G401.6 (cell line): Measurements from ENCODE around the gene NRCAM.
"Not testable (repeated sequence)": the region's sequence is repeated elsewhere in the genome, so short reads cannot be mapped to it uniquely, and the experiment has no call there.

Experiments used
- FAIRE-seq: peaks from 2 replicates; lab custom pipeline; 2012; peaks lifted over from hg19 to GRCh38; lab: Jason Lieb, UNC

The NRCAM gene

GRCh38 chr7:108395426-108395825, 60.8 kb downstream of the NRCAM start:
- no peak for FAIRE-seq

DNA sequence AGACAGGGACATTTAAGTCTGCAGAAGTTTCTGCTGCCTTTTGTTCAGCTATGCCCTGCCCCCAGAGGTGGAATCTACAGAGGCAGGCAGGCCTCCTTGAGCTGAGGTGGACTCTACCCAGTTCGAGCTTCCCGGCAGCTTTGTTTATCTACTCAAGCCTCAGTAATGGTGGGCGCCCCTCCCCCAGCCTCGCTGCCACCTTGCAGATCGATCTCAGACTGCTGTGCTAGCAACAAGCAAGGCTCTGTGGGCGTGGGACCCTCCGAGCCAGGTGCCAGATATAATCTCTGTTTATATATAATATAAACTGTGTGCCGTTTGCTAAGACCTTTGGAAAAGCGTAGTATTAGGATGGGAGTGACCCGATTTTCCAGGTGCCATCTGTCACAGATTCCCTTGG, 63.1 kb downstream of the NRCAM start:
- not testable (repeated sequence) for FAIRE-seq

DNA sequence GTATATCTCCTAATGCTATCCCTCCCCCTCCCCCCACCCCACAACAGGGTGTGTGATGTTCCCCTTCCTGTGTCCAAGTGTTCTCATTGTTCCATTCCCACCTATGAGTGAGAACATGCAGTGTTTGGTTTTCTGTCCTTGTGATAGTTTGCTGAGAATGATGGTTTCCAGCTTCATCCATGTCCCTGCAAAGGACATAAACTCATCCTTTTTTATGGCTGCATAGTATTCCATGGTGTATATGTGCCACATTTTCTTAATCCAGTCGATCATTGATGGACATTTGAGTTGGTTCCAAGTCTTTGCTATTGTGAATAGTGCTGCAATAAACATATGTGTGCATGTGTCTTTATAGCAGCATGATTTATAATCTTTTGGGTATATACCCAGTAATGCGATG, 68.5 kb downstream of the NRCAM start:
- FAIRE-seq, result not testable (repeated sequence)

DNA sequence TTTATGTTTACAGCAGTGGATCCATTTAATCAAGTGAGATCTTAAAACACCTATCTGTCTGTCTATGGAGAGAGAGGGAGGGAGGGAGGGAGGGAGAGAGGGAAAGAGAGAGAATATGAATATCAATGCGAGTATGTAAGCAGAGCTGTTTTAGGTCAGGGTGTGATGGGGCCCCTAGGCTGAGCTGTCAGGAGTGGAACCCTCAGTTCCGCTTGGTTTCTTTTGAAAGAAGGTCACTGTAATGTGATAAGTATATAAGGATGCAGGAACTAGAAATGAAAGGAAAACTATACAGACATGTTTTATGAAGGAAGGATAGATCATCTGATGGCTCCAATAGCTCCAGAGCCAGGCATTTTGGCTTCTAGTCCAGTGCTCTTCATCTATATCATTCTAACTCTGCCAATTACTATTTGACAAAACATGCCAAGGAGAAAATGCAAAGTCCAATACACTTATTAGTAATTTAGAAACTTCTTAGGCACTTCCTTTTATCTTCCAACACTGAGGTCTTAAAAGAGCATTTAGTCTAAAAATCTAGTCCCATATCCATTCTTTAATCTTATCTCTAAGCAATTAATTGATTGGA, 70.3 kb downstream of the NRCAM start:
- no peak for FAIRE-seq

- FAIRE-seq, result no peak
Observed at GRCh38 chr7:108384716-108385483, 71.3 kb downstream of the NRCAM start.

DNA sequence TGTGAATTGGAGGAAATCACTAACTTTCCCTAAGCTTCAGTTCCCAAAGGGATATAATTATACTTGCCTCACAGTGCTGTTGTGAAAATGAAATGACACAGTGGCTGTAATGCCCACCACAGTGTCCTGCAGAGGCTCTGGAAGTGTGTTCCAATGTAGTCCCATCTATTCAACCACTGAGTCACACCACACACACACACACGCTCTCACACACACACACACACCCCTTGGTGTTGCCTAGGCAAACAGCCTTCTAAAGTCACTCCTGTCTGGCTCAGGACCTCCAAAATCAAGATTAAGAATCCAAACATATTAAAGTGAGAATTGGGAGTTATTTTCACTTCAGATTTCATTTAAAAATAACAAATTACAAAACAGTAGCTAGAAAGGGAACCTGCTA, 73.3 kb downstream of the NRCAM start:
- no peak for FAIRE-seq

DNA sequence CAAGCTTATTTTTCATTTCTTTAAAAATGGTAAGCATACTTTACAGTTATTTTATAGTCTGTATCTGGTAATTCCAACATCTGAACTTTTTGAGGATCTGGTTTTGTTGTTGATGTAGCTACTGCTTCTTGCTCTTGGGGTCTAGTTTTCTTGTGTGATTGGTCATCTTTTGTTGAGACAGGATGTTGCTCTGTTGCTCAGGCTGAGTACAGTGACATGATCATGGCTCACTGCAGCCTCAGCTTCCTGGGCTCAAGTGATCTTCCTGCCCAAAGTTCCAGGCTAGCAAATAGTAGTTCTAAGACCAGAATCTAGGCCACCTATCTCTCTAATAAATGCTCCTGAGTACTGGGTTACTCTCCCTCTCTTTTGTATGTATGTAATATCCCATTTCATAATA, 75.7 kb downstream of the NRCAM start:
- FAIRE-seq, result no peak

DNA sequence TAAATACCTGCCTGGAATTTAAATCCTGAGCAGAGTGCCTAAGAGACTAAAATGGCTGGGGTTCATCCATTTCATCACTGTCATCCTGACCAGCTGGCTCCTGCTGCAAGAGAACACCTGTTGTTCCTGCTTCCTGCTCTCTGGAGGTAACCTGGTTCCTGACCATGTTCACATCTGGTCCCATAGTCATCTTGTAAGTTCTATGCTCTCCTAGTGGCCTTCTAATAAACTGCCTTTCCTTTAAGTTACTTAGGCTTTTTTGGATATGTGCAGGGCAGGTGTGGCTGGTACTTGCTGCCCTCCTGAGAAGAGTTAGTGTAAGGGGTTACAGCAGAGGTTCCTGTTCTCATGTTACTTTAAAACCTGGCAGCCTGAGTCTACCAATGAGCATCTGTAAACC, 80.0 kb downstream of the NRCAM start:
- no peak for FAIRE-seq

GRCh38 chr7:108375668-108376067, 80.6 kb downstream of the NRCAM start:
- no peak for FAIRE-seq

DNA sequence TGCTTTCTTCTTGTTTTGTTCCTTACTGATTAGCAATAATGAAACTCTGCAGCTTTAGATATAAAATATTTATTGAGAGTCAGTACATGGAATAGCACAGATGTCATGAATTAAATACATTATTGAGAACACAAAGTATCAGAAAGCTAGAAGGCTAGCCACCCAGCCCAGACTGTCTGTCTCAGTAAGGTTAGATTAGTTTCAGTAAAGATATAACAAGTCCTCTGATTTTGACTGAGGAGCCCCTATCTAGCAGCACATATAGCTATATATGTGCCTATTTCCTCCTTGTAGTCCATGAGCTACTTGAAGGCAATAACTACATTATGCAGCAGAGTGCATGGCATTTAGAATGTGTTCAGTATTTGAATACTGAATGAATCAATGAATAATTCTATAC, 81.3 kb downstream of the NRCAM start:
- FAIRE-seq, result no peak

GRCh38 chr7:108372618-108373017, 83.6 kb downstream of the NRCAM start:
- FAIRE-seq, result no peak

DNA sequence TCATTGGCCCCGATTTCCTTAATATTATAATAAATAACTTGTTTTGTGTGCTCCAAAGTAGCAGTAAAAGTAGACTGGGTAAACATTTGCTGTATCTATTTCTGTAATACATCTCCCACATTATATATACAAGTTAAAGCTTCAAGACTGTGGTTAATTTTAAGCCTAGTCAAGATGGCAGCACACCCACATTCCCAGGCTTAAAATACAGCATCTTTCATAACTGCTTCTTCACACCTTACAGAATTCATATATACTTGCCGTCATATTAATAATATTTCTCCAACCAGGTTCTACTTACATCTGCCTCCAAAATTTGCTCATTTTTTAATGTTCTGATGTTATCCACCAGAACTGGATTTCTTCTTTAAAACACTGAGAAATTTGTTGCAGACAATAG, 85.6 kb downstream of the NRCAM start:
- FAIRE-seq, result no peak

DNA sequence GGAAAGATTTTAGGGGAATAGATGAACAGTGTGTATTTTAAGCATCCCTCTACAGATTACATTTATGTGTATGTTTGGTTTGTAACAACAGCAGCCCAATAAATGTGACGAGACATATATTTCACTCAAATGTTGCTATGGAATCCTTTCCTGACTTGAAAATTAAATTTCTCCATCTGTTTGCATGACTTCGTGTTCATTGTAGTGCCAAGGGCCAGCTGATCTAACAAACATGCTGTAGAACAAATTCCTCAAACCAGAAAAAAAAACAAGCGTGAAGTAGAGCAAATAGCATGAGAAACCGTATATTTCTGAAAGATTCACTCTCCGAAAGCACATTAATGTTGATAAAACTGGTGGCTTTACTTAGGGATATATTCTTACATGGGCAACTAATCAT, 87.8 kb downstream of the NRCAM start:
- no peak for FAIRE-seq

GRCh38 chr7:108367946-108368345, 88.3 kb downstream of the NRCAM start:
- no peak for FAIRE-seq

DNA sequence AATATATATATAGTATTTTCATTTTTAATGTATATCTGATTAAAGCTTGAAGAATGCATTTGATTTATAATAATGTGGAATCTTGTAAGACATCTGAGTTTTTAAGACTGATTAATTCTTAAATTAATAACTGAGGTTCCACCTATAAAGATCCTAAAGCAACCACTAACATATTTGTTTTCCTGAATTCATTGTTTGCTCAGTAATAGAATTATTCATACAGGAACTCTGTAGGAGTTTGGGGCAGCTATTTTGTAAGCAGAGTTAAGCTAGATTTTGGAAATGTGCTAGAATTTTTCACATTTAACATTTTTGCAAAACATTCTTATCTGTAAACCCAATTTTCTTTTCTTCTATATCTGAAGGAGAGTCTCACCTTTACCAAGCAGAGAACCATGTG, 88.9 kb downstream of the NRCAM start:
- FAIRE-seq, result no peak

DNA sequence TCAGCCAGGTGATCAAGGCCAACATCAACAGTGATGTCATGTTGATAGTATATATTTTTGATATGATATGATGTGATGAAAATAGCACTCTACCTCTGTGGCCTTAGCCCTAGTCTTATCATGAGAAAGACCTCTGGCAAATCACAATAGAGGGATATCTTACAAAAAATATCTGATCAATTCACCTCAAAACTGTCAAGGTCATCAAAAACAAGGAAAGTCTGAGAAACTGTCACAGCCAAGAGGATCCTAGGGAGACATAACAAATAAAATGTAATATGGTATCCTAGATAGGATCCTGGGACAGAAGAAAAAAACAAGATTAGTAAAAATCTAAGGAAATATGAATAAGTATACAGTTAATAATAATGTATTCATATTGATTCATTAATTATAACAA, 92.6 kb downstream of the NRCAM start:
- FAIRE-seq, result no peak

DNA sequence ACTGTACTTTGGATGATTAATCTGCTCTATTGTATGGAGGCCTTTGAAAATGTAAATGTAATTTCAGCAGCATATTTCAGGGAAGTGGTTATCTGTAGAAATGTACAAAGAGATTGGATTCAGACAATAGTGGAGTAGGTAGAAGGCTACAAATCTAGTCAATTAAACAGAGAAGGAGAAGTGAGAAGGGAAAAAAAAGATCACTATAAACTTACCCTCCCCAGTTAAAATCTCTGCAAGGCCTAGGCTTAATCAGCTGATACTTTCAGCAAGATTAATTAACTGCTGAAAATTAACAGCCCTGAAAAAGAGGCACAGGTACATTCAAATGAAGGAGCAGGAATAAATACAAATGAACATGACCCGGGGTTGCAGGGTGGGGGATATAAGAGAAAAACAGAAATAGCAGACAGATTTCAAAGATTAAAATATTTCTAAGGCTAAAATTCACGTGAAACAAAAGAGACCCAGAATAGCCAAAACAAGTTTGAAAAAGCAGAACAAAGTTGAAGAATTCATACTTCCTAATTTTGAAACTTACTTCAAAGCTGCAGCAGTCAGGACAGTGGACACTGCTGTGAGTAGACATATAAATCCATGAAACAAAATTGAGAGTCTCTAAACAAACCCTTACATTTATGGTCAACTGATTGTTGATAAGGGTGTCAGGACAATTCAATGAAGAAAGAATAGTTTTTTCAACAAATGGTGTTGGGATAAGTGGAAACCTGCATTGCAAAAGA, 96.0 kb downstream of the NRCAM start:
- FAIRE-seq, result no peak

DNA sequence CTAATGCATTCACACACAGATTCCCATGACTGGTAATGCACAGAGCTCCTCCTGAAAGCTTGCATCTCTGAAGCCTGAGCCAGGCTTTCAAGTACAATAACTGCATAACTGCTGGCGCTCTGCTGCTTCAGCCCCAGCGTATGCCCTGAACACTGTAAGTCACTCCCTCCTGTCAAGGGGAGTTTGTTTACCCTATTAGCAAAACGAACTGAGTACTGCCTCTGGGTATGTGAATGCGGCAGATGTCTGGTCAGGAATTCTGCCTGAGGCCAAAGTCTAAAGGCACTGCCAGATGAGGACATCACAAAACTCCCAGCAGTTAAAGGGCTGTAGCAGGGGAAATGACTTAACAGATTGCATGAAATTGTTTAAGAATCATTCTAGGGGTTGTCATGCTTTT, 97.7 kb downstream of the NRCAM start:
- no peak for FAIRE-seq

DNA sequence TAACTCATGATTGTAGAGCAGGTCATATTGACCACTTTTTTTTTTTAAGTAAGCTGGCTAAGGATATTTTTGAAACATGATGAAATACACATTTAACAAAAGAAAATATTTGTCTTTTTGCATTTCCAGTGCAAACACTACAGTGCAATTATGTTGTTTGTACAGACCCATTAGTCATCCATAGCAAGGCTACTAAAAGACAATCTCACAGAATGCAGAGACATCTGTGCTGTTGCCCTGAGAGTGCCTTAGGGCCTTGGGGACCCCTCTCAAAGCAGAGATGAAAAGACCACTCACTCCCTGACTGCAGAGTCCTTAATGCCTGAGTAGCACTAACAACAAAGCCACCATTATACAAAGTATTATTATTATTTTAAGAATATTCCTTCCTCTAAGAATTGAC, 104.5 kb downstream of the NRCAM start:
- no peak for FAIRE-seq

GRCh38 chr7:108348913-108349312, 107.3 kb downstream of the NRCAM start:
- FAIRE-seq, result no peak

DNA sequence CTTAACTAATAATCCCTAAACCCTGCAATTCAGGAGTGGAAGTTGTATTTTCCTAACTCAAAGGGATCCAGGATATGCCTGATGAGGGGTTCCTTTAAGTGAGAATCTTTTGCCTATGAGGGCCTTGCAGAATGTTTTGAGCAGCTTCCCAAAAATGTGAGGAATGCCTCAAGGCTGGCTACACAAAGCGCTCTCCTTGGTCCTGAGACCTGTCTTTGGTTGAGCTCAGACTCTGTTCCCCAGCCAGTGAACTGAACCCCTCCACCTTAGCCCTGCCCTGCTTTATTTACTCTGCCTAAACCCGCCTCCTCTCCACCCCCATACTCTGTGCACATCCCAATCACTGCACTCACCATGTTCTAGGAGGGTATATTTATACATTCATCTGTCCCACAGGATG, 108.6 kb downstream of the NRCAM start:
- FAIRE-seq, result no peak

GRCh38 chr7:108345710-108346336, 110.4 kb downstream of the NRCAM start:
- FAIRE-seq, result no peak

DNA sequence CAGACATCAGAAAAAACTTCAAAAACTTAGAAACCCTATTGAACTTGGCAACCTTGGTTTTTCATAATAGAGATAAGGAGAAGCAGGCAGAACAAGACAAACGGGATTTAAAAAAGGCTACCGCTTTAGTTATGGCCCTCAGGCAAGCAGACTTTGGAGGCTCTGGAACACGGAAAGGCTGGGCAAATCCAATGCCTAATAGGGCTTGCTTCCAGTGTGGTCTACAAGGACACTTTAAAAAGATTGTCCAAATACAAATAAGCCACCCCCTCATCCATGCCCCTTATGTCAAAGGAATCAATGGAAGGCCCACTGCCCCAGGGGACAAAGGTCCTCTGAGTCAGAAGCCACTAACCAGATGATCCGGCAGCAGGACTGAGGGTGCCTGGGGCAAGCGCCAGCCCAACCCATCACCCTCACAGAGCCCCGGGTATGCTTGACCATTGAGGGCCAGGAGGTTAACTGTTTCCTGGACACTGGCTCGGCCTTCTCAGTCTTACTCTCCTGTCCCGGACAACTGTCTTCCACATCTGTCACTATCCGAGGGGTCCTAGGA, 115.3 kb downstream of the NRCAM start:
- FAIRE-seq, result no peak
